Subcutaneous adipose tissue (tissue), 4 donors: ENCODE measurements around the gene KLF12. TPM values are rescaled to one million over a fixed set of nuclear protein-coding genes. Genes with fewer than 3 reads are reported as not detected.

ENCODE experiments used
- total RNA-seq, 4 donors: library from RNA; depleted of rRNA; stranded (reverse); fragments of >200 nt; gene quantifications; one replicate each; pipeline ENCODE4 v1.1.0, GENCODE V29; 2016
- TF ChIP-seq, protein P1 (sequence below): fragments of 450-650 bp; IDR thresholded peaks from one replicate; pipeline ENCODE4 v1.5.1; 2016; ENCODE audit warnings: low read depth, mild to moderate bottlenecking, control low read depth, antibody characterized with exemption, moderate library complexity

Gene KLF12
- total RNA-seq, 4 donors from 2014 or later, result 4.9 to 11.0 (median 6.5) TPM

DNA sequence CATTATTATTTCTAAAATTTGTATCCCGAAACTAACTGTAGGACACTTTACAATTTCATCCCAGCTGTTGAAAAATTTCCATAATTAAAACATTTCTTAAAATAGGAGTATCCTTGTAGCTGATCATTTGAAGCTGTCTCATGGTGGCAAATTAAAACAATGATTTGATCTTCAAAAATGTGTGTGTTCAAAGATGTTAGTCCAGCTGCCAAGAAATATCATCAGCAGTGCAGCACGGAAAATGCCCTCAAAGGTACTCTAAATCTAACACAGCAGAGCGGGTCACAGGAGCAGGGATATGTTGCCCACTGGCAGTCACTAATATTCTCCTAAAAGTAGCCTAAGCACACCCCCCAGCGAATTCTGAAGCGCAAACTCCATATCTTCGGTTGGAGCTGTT, 31.0 kb downstream of the KLF12 start:
- TF ChIP-seq, protein P1, sequence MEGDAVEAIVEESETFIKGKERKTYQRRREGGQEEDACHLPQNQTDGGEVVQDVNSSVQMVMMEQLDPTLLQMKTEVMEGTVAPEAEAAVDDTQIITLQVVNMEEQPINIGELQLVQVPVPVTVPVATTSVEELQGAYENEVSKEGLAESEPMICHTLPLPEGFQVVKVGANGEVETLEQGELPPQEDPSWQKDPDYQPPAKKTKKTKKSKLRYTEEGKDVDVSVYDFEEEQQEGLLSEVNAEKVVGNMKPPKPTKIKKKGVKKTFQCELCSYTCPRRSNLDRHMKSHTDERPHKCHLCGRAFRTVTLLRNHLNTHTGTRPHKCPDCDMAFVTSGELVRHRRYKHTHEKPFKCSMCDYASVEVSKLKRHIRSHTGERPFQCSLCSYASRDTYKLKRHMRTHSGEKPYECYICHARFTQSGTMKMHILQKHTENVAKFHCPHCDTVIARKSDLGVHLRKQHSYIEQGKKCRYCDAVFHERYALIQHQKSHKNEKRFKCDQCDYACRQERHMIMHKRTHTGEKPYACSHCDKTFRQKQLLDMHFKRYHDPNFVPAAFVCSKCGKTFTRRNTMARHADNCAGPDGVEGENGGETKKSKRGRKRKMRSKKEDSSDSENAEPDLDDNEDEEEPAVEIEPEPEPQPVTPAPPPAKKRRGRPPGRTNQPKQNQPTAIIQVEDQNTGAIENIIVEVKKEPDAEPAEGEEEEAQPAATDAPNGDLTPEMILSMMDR, result no peak

DNA sequence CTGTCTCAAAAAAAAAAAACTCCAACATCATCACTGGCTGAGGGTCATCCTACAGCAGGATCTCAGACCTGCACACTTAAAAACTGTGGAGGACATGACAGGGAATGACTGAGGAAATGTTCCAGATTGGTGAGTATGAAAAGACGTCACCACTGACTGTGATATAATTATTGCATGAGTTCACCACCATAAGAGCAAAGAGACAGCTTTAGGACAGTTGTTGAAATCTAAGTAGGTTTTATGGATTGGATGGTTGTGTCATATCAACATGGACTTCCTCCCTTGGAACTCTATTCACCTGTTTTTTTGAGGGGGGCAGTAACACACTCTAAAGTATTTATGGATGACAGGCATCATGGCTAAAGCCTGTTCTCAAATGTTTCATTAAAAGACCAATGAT, 31.5 kb downstream of the KLF12 start:
- TF ChIP-seq, protein P1, result no peak

DNA sequence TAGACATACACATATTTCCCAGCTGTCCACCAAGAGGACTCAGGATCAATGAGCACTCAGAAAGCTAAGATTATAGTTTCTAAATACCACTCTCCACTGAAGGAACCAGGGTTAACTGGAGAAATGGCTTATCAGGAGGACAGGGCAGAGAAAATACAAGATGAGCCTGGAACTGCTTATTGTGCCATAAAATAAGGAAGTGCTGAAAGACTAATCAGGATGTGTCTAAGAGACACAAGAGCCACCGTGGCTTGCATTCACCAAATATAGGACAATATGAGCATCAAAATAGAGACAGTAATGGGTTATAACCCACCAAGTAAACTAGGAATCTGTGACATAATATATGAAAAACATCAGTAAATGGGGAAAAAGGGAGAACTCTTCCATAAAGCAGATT, 32.8 kb downstream of the KLF12 start:
- TF ChIP-seq, protein P1, result no peak

DNA sequence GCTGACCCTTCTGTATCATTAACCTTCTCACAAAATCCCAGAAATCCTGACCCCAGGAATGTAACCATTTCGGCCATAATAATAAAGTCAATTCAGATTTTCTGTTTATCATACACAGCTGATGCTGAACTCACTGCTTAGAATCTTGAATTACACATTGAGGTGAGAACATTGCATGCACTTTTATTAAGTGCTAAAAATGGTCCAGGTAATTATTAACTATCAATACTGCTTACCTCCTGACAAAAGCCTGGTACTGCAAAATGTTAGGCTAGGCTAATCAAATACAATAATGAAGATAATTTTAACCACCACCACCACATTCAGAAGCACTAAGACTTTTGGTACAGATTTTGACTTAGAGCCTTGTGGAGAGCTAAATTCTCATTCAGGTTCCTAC, 36.1 kb downstream of the KLF12 start:
- TF ChIP-seq, protein P1, result no peak

DNA sequence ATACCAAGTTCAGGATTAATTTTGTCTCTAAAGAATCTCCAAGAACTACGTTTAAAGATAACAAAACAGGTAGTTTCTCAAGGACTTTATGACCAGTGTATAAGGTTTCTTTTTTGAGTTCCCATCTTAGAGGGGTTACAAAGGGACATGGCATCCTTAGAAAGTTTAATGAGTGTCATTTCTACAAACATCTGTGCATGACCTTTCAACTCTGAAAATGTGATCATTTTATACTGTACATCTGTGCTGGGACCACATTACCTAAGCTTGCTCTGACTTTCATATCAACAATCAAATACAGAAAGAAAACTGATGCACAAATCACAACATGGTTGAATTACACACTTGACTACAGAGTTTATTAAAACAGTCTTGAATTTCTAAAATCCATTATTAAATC, 37.1 kb downstream of the KLF12 start:
- TF ChIP-seq, protein P1, result no peak

DNA sequence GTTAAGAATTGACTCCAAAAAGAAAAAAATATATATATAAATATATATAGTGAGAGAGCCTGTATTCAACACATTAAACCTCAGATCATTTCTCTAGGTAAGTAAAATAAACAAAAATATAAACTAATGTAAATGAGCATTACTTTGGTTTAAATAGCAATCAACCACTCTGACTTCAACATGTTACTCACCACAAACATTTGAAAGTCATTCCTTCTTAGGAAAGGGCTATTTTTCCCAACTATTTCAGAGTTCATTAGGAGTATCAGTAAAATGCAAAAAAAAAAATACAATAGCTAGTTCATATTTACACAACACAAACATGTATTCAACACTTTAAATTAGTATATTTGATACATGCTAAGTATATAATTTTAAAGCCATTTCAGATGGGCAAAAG, 40.5 kb downstream of the KLF12 start:
- TF ChIP-seq, protein P1, result no peak

DNA sequence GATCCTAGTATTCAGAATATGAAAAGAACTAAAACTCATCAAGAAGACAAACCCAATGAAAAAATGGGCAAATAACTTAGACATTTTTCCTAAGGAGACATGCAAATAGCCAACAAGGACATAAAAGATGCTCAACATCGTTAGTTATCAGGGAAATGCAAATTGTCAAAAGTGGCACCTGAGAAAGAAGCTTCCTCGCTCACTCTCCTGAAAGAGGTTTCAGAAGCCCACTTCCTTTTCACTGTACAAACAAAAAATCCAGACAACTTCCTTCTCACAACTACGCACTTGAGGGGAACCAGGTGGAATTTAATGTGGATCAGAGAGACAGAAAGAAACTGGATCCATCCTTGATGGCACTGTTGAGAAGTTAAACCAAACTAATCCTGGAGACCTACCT, 41.5 kb downstream of the KLF12 start:
- TF ChIP-seq, protein P1, result no peak
